Endothelial cell (in vitro differentiated cells): ENCODE measurements around the gene BSN. TPM values are rescaled to one million over a fixed set of nuclear protein-coding genes. Genes with fewer than 3 reads are reported as not detected.
A peak's percentile ranks its signal among the peaks of the same experiment; 100 is the strongest.

Experiments used
- DNase-seq: peaks from one replicate; pipeline ENCODE4 v3.0.0; 2021; ENCODE audit warnings: low spot score
- H3K27ac Mint-ChIP-seq: one replicate; pipeline ENCODE4 v1.8.0; 2021; ENCODE audit warnings: mixed read lengths, inconsistent platforms; ENCODE audit not compliant: unreplicated experiment
- H3K27me3 Mint-ChIP-seq: one replicate; pipeline ENCODE4 v1.8.0; 2021; ENCODE audit warnings: mild to moderate bottlenecking, moderate library complexity, mixed read lengths, inconsistent platforms; ENCODE audit not compliant: unreplicated experiment
- H3K36me3 Mint-ChIP-seq: one replicate; pipeline ENCODE4 v1.8.0; 2021; ENCODE audit warnings: mild to moderate bottlenecking, low read depth, mixed read lengths, inconsistent platforms; ENCODE audit not compliant: unreplicated experiment
- H3K4me1 Mint-ChIP-seq: one replicate; pipeline ENCODE4 v1.8.0; 2021; ENCODE audit warnings: mild to moderate bottlenecking, mixed read lengths, inconsistent platforms; ENCODE audit not compliant: unreplicated experiment
- H3K4me3 Mint-ChIP-seq: one replicate; pipeline ENCODE4 v1.8.0; 2021; ENCODE audit warnings: mild to moderate bottlenecking, mixed read lengths, inconsistent platforms; ENCODE audit not compliant: unreplicated experiment
- H3K9me3 Mint-ChIP-seq: one replicate; pipeline ENCODE4 v1.8.0; 2021; ENCODE audit warnings: mixed read lengths, inconsistent platforms; ENCODE audit not compliant: unreplicated experiment
- total RNA-seq: library from RNA; stranded (reverse); fragmentation: NEBNext Ultra II Directional; extraction: Animal tissue kit (Norgen Biotek cat#: 25700); gene quantifications from one replicate; pipeline ENCODE4 v1.2.1, GENCODE V29; 2021; ENCODE audit not compliant: unreplicated experiment
- TF ChIP-seq, protein P1 (sequence below): fragments of 200-600 bp; sonication (generic); IDR thresholded peaks from one replicate; pipeline ENCODE4 v1.5.0; 2021; ENCODE audit warnings: antibody characterized with exemption; ENCODE audit not compliant: unreplicated experiment

Gene BSN
- total RNA-seq, 1 donor from 2014 or later: 2.4 TPM

DNA sequence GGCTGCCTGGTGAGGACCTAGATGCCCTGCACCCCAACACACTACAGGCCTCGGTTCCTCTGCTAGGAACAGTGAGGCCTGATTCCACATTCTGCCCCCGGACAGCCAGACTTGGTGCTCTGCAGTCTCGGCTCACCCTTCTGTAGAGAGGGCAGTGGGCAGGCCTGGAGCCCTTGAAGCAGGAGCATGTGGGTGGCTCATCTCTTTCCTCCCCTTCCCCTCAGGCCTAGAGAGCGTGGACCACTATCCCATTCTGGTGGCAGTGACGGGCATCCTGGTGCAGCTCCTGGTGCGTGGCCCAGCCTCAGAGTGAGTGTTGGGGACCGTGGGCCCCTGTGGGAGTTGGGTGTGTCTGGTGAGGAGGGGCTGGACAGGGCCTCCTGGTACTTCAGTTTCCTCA is 161.9 kb downstream of the BSN start:
- H3K27me3 Mint-ChIP-seq: peaks cover 11% of the 10 kb centered on the region
- no peak overlapping the region for H3K27ac Mint-ChIP-seq
- TF ChIP-seq, protein P1, sequence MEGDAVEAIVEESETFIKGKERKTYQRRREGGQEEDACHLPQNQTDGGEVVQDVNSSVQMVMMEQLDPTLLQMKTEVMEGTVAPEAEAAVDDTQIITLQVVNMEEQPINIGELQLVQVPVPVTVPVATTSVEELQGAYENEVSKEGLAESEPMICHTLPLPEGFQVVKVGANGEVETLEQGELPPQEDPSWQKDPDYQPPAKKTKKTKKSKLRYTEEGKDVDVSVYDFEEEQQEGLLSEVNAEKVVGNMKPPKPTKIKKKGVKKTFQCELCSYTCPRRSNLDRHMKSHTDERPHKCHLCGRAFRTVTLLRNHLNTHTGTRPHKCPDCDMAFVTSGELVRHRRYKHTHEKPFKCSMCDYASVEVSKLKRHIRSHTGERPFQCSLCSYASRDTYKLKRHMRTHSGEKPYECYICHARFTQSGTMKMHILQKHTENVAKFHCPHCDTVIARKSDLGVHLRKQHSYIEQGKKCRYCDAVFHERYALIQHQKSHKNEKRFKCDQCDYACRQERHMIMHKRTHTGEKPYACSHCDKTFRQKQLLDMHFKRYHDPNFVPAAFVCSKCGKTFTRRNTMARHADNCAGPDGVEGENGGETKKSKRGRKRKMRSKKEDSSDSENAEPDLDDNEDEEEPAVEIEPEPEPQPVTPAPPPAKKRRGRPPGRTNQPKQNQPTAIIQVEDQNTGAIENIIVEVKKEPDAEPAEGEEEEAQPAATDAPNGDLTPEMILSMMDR: no peak
- no peaks in the 10 kb centered on the region for H3K36me3 Mint-ChIP-seq
- H3K4me1 Mint-ChIP-seq: peaks cover 10% of the 10 kb centered on the region
- H3K9me3 Mint-ChIP-seq: no peaks in the 10 kb centered on the region
- H3K4me3 Mint-ChIP-seq: no peak overlapping the region
- DNase-seq: no peak

DNA sequence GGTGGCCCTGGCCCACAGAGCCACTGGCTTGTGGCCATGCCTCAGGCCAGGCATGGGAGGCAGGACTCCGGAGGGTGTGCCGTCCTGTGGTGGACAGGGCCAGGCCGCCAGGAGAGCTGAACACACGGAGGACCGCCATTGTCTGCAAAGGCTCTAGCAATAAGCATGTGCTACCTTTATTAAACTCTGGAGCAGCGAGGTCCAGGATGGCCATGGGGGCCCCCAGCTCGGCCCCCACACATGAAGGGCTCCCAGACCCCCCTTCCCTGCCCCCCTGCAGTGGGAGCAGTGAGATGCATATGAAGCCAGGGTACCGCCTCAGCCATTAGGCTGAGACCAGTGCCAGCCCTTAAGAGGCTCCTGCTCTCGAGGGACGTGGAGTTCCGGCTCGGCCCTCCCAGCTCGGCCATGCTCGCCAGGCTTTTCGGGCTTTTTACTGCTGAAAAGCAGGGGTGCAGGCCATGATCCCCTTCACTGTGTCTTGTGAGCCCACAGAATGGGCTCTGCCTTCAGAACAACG is 162.5 kb downstream of the BSN start:
- no peaks in the 10 kb centered on the region for H3K9me3 Mint-ChIP-seq
- H3K27me3 Mint-ChIP-seq: peaks cover 14% of the 10 kb centered on the region
- no peak overlapping the region for H3K4me3 Mint-ChIP-seq
- peaks cover 10% of the 10 kb centered on the region for H3K4me1 Mint-ChIP-seq
- TF ChIP-seq, protein P1: no peak
- no peaks in the 10 kb centered on the region for H3K36me3 Mint-ChIP-seq
- no peak for DNase-seq
- H3K27ac Mint-ChIP-seq: no peak overlapping the region

DNA sequence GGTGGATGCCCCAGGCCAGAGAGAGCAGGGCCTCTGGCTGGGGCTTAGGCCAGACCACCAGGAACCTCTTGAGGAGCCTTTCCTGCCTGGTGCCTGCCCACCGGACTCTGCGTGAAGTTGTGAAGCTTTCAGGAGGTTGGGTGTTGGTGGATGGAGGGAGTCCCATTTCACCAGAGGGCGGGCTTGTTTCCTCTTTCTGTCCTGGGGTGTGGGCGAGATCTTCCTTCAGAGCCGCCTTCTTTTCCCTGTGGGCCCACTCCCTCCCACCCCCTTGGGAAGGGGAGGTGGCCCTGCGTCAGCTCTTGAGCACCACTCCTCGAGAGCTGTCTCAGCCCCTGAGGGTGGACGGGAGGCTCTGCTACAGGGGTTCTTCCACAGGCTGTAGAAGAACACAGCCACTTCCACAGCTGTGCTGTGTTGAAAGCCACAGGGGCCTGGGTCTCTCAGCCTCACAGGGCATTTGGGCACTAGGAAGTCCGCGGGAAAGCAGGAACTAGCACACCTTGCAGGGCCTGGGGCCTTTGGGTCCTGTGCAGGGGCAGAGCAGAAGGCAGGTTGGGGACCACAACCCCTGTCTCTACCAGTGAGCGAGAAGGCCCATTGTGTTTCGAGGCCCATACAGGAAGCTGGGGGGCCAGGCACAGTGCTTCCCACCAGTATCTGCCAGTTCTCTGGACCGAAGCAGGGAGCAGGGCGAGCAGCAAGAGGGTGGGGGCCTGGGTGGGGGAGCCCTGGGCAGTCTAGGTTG is 163.1 kb downstream of the BSN start:
- peaks cover 10% of the 10 kb centered on the region for H3K4me1 Mint-ChIP-seq
- peaks cover under 1% of the 10 kb centered on the region for H3K36me3 Mint-ChIP-seq
- no peak for DNase-seq
- no peaks in the 10 kb centered on the region for H3K9me3 Mint-ChIP-seq
- H3K27ac Mint-ChIP-seq: no peak overlapping the region
- no peak overlapping the region for H3K4me3 Mint-ChIP-seq
- TF ChIP-seq, protein P1: no peak
- H3K27me3 Mint-ChIP-seq: peaks cover 14% of the 10 kb centered on the region

DNA sequence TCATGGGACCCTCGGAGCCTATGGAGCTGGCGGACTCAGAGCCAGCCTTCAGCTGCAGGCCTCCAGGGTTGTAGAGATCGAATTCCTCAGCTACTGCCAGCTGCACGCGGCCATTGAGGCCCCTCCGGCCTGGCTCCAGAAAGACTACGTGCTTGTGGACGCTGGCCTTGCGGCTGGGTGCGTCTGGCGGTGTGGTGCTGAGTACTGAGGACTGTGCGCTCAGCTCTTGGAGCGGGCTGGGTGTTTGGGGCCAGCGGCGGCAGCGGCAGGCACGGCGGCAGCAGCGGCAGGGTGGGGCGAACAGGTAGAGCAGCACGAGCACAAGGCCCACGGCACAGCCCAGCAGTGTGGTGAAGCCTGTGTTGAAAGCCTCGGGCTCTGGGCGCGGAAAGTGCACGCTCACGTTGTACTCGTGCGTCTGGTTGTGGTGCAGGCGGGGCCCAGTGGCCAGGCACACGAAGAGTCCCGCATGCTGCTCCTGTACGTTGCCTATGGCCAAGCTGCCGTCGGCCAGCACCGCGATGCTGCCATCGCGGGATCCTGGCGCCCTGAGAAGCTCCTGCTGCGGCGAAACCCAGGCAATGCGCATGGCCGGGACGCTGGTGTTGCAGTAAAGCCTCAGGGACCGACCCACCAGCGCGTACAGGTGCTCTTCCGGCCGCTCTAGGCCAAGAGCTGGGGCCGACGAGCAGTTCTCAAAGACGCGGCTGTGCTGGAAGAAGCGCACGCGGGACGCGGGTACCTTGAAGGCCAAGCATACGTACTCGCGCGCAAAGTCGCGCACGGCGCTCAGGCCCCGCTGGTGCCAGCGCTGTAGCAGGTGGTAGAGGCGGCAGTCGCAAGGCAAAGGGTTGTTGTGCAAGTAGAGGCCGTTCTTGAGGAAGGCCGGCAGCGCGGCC is 163.9 kb downstream of the BSN start:
- Mint-ChIP-seq H3K9me3 (no peaks in the 10 kb centered on the region), H3K27ac (peak overlapping the region; percentile 31), H3K4me3 (peak overlapping the region; percentile 80), H3K27me3 (peaks cover 19% of the 10 kb centered on the region), H3K36me3 (peaks cover 4% of the 10 kb centered on the region), H3K4me1 (peaks cover 14% of the 10 kb centered on the region)
- DNase-seq: no peak
- TF ChIP-seq, protein P1: no peak
